CD14-positive monocyte (primary cell): Measurements from ENCODE around the gene ABCC4. TPM values are rescaled to one million over a fixed set of nuclear protein-coding genes. Genes with fewer than 3 reads are reported as not detected.
A peak's percentile ranks its signal among the peaks of the same experiment; 100 is the strongest.

Source experiments
- DNase-seq, 3 donors: peaks; one replicate each; pipeline ENCODE4 v3.0.0-alpha.2; 2011 to 2022
- H2AFZ ChIP-seq: 2 replicates; pipeline ENCODE4 v1.6.0; 2012; ENCODE audit warnings: mild to moderate bottlenecking, low read depth, low read length, inconsistent platforms; ENCODE audit not compliant: insufficient read depth, poor library complexity, severe bottlenecking
- H3K27ac ChIP-seq, 2 donors: 1 replicate in 1 of 2; 2 replicates in 1 of 2; pipeline ENCODE4 v1.5.1; 2012 to 2013; ENCODE audit warnings: low read length in 2 of 2, control low read depth in 1 of 2, inconsistent platforms in 1 of 2, low read depth in 1 of 2, mild to moderate bottlenecking in 1 of 2
- H3K27me3 ChIP-seq, 2 donors: one replicate each; pipeline versions ENCODE4 v1.6.0 to v1.6.1; 2011 to 2013; ENCODE audit warnings: low read length in 2 of 2; ENCODE audit not compliant: control insufficient read depth in 2 of 2, insufficient read depth in 2 of 2
- H3K36me3 ChIP-seq, 2 donors: replicated peaks in 1 of 2; 1 replicate in 1 of 2; 2 replicates in 1 of 2; pipeline versions ENCODE4 v1.5.1 to v1.6.1; 2012 to 2013; ENCODE audit warnings: low read length in 2 of 2, control low read depth in 1 of 2, inconsistent platforms in 1 of 2, mild to moderate bottlenecking in 1 of 2; ENCODE audit not compliant: insufficient read depth in 2 of 2, control insufficient read depth in 1 of 2
- H3K4me1 ChIP-seq, 2 donors: 1 replicate in 1 of 2; 2 replicates in 1 of 2; pipeline versions ENCODE4 v1.5.1 to v1.6.1; 2012 to 2013; ENCODE audit warnings: low read length in 2 of 2, control low read depth in 1 of 2, inconsistent platforms in 1 of 2, mild to moderate bottlenecking in 1 of 2, moderate library complexity in 1 of 2; ENCODE audit not compliant: insufficient read depth in 2 of 2, control insufficient read depth in 1 of 2
- H3K4me2 ChIP-seq: replicated peaks from 2 replicates; pipeline ENCODE3; 2012; ENCODE audit warnings: low read length, moderate library complexity, mild to moderate bottlenecking; ENCODE audit not compliant: poor library complexity, severe bottlenecking; ENCODE audit errors: extremely low read depth
- H3K4me3 ChIP-seq, 3 experiments: fragments of 200-600 bp in 1 of 3; sonication (generic) in 1 of 3; replicated peaks in 1 of 3; 1 replicate in 2 of 3; 2 replicates in 1 of 3; pipeline ENCODE4 v1.5.1; 2011 to 2013; ENCODE audit warnings: low read length in 3 of 3, mild to moderate bottlenecking in 3 of 3, control low read depth in 2 of 3, low read depth in 2 of 3, inconsistent platforms in 1 of 3, moderate library complexity in 1 of 3
- H3K79me2 ChIP-seq: 2 replicates; pipeline ENCODE4 v1.6.0; 2012; ENCODE audit warnings: mild to moderate bottlenecking, control low read depth, inconsistent platforms, low read length, moderate library complexity; ENCODE audit not compliant: insufficient read depth
- H3K9ac ChIP-seq: 2 replicates; pipeline ENCODE4 v1.6.0; 2017; ENCODE audit warnings: low read length, mild to moderate bottlenecking; ENCODE audit not compliant: insufficient read depth, poor library complexity, severe bottlenecking
- H3K9me3 ChIP-seq, 2 donors: replicated peaks in 1 of 2; 1 replicate in 1 of 2; 2 replicates in 1 of 2; pipeline versions ENCODE4 v1.5.1 to v1.6.1; 2012 to 2013; ENCODE audit warnings: low read length in 2 of 2, control low read depth in 1 of 2; ENCODE audit not compliant: control insufficient read depth in 1 of 2, insufficient read depth in 1 of 2
- H4K20me1 ChIP-seq: 2 replicates; pipeline ENCODE4 v1.6.0; 2012; ENCODE audit warnings: mild to moderate bottlenecking, low read length, control low read depth, moderate library complexity; ENCODE audit not compliant: insufficient read depth
- H3K27ac Mint-ChIP-seq, 7 donors: one replicate each; pipeline ENCODE4 v1.8.0; 2020; ENCODE audit warnings: mild to moderate bottlenecking in 7 of 7, mixed read lengths in 7 of 7, moderate library complexity in 6 of 7, inconsistent platforms in 2 of 7
- H3K27me3 Mint-ChIP-seq, 3 donors: one replicate each; pipeline ENCODE4 v1.8.0; 2021 to 2022; ENCODE audit warnings: low read depth in 3 of 3, mild to moderate bottlenecking in 3 of 3, mixed read lengths in 3 of 3, moderate library complexity in 3 of 3, inconsistent platforms in 1 of 3
- H3K36me3 Mint-ChIP-seq, 2 donors: one replicate each; pipeline ENCODE4 v1.8.0; 2020; ENCODE audit warnings: mixed read lengths in 2 of 2, inconsistent platforms in 1 of 2, mild to moderate bottlenecking in 1 of 2
- H3K4me1 Mint-ChIP-seq: one replicate; pipeline ENCODE4 v1.8.0; 2020; ENCODE audit warnings: mild to moderate bottlenecking, mixed read lengths
- H3K4me3 Mint-ChIP-seq, 2 donors: one replicate each; pipeline ENCODE4 v1.8.0; 2020; ENCODE audit warnings: mild to moderate bottlenecking in 2 of 2, mixed read lengths in 2 of 2, moderate library complexity in 1 of 2
- H3K9me3 Mint-ChIP-seq, 7 donors: one replicate each; pipeline ENCODE4 v1.8.0; 2020 to 2022; ENCODE audit warnings: mixed read lengths in 7 of 7, mild to moderate bottlenecking in 6 of 7, moderate library complexity in 6 of 7, inconsistent platforms in 2 of 7
- WGBS: methylation state at CpG from one replicate; pipeline ENCODE4 v1.1.5; 2013; ENCODE audit warnings: missing lambda C conversion rate; ENCODE audit not compliant: insufficient coverage; 5-methylcytosine and 5-hydroxymethylcytosine counted together
- intact Hi-C, 2 donors: fragments of 100-400 bp; cut with micrococcal nuclease; formaldehyde crosslinking; loops; one replicate each; pipeline versions ENCODE4 v1.15.0 to v1.15.1; 2023
- polyA plus RNA-seq, 3 donors: library from polyadenylated mRNA; depleted of rRNA in 1 of 3; unstranded in 2 of 3; stranded (reverse) in 1 of 3; fragments of 300-500 nt in 2 of 3; fragments of >200 nt in 1 of 3; fragmentation: Illumina TruSeq in 2 of 3; gene quantifications; 1 replicate in 2 of 3; 2 replicates in 1 of 3; pipeline ENCODE4 v1.2.3, GENCODE V29; 2012 to 2021
- TF ChIP-seq, protein P1 (sequence below): fragments of 200-600 bp; IDR thresholded peaks from one replicate; pipeline ENCODE4 v1.8.0; 2022; ENCODE audit warnings: antibody characterized with exemption, mild to moderate bottlenecking

Gene ABCC4
- polyA plus RNA-seq, 3 donors, result 0.96 to 2.5 (median 1.7) TPM

DNA sequence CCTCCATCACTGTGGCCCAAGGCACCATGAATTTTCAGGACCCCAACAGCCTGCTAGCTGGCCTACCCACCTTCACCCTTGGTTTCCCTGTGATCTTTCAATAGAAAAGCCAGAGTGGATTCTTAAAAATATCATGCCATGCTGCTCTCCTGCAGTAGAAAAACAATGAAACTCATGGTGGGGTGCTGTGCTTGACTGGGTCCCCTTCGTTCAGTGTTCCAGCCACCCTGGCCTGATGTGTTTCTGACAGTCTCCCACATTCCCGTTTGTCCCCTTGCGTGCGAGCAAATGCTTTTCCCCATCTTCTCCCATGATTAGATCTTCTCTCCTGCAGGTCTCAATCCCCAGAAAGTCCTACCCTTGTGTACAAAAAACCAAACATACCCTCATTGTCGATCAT lies 43.2 kb downstream of the ABCC4 start:
- no peak overlapping the region for H3K4me3 Mint-ChIP-seq
- 98% methylated on average over 4 of the region's 5 CpGs for WGBS
- Histone ChIP-seq H3K36me3 (no peaks in the 10 kb centered on the region), H2AFZ (no peak overlapping the region), H4K20me1 (no peaks in the 10 kb centered on the region), H3K27ac (no peak overlapping the region), H3K4me1 (no peaks in the 10 kb centered on the region), H3K27me3 (no peaks in the 10 kb centered on the region), H3K9ac (no peak overlapping the region), H3K79me2 (no peaks in the 10 kb centered on the region), H3K4me3 (no peak overlapping the region), H3K9me3 (no peaks in the 10 kb centered on the region), H3K4me2 (no peak overlapping the region)
- TF ChIP-seq, protein P1, sequence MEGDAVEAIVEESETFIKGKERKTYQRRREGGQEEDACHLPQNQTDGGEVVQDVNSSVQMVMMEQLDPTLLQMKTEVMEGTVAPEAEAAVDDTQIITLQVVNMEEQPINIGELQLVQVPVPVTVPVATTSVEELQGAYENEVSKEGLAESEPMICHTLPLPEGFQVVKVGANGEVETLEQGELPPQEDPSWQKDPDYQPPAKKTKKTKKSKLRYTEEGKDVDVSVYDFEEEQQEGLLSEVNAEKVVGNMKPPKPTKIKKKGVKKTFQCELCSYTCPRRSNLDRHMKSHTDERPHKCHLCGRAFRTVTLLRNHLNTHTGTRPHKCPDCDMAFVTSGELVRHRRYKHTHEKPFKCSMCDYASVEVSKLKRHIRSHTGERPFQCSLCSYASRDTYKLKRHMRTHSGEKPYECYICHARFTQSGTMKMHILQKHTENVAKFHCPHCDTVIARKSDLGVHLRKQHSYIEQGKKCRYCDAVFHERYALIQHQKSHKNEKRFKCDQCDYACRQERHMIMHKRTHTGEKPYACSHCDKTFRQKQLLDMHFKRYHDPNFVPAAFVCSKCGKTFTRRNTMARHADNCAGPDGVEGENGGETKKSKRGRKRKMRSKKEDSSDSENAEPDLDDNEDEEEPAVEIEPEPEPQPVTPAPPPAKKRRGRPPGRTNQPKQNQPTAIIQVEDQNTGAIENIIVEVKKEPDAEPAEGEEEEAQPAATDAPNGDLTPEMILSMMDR, result no peak
- H3K27me3 Mint-ChIP-seq, result peaks cover 0 to 2% (median 0%) of the 10 kb centered on the region in 3 donors
- no peaks in the 10 kb centered on the region for H3K4me1 Mint-ChIP-seq
- intact Hi-C loops, result no loop called here
- peak overlapping the region in 1 of 7 donors; percentile 52 for H3K27ac Mint-ChIP-seq
- peaks cover 0 to 5% (median 0%) of the 10 kb centered on the region in 7 donors for H3K9me3 Mint-ChIP-seq
- no peak for DNase-seq
- H3K36me3 Mint-ChIP-seq, result peaks cover 0 to 5% of the 10 kb centered on the region in 2 donors

DNA sequence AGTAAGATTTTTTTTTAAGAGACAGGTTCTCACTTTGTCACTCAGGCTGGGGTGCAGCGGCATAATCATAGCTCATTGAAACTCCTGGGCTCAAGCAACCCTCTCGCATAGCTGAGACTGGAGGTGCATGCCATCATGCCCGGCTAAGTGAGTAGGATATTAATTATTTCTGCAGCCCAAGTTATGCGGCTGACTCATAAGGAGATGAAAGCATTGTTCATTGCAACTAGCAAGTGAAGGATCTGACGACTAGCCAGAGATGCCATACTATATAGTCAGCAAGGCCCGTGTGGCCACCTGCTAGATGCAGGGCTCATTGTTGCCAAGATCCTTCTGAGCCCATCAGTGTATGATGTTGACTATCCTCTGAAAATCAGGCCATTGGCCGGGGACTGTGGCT lies 45.2 kb downstream of the ABCC4 start:
- H3K27ac Mint-ChIP-seq, result peak overlapping the region in 1 of 7 donors; percentile 55
- Histone ChIP-seq H3K4me1 (no peaks in the 10 kb centered on the region), H3K27me3 (no peaks in the 10 kb centered on the region), H3K9ac (no peak overlapping the region), H2AFZ (no peak overlapping the region), H3K4me2 (no peak overlapping the region), H3K36me3 (no peaks in the 10 kb centered on the region), H3K27ac (no peak overlapping the region), H4K20me1 (no peaks in the 10 kb centered on the region), H3K4me3 (no peak overlapping the region), H3K9me3 (no peaks in the 10 kb centered on the region), H3K79me2 (no peaks in the 10 kb centered on the region)
- no peak overlapping the region for H3K4me3 Mint-ChIP-seq
- intact Hi-C loops, result no loop called here
- H3K27me3 Mint-ChIP-seq, result peaks cover 0 to 2% (median 2%) of the 10 kb centered on the region in 3 donors
- WGBS, result 97% methylated on average over 5 of the region's 7 CpGs
- H3K9me3 Mint-ChIP-seq, result peaks cover 0 to 3% (median 0%) of the 10 kb centered on the region in 7 donors
- DNase-seq, result no peak
- peaks cover 0 to 5% of the 10 kb centered on the region in 2 donors for H3K36me3 Mint-ChIP-seq
- TF ChIP-seq, protein P1, result no peak
- H3K4me1 Mint-ChIP-seq, result peaks cover 1% of the 10 kb centered on the region
